IMR-90 (cell line): ENCODE measurements around the gene IQCF6. TPM values are rescaled to one million over a fixed set of nuclear protein-coding genes. Genes with fewer than 3 reads are reported as not detected.

Source experiments
- ATAC-seq: fragments of 200-7000 bp; cut with Tn5 transposase; 2 replicates; pipeline ENCODE4 v1.9.1; 2020; ENCODE audit warnings: low read depth, mild to moderate bottlenecking, moderate library complexity
- BruUV-seq: library from RNA; stranded (reverse); fragments of 400-500 nt; replicated peaks from 2 replicates; lab custom pipeline; 2021; lab: Mats Ljungman, UMichigan
- CTCF ChIA-PET: fragments of 300-600 bp; formaldehyde crosslinking; extraction: SDS; loops from one replicate; lab custom pipeline; 2021; ENCODE audit warnings: antibody characterized with exemption; lab: Yijun Ruan, JAX
- POLR2A ChIA-PET: fragments of 300-600 bp; sonication (Branson Sonifier 250); formaldehyde crosslinking; loops from one replicate; lab custom pipeline; 2022; ENCODE audit warnings: antibody characterized with exemption; ENCODE audit not compliant: unreplicated experiment; lab: Charles Lee
- DNase-seq: peaks from one replicate; pipeline ENCODE4 v3.0.0; 2013
- H2AFZ ChIP-seq: replicated peaks from 2 replicates; pipeline ENCODE3; 2013; ENCODE audit warnings: low read length, mild to moderate bottlenecking; ENCODE audit not compliant: poor library complexity
- H2AK5ac ChIP-seq: 2 replicates; pipeline ENCODE4 v1.6.1; 2013; ENCODE audit warnings: low read depth, low read length, inconsistent platforms
- H2AK9ac ChIP-seq: replicated peaks from 2 replicates; pipeline ENCODE3; 2013; ENCODE audit warnings: mild to moderate bottlenecking, low read depth, low read length, moderate library complexity; ENCODE audit not compliant: poor library complexity
- H2BK120ac ChIP-seq: 2 replicates; pipeline ENCODE4 v1.6.1; 2013; ENCODE audit warnings: low read depth, low read length, inconsistent platforms
- H2BK15ac ChIP-seq: 3 replicates; pipeline ENCODE4 v1.6.1; 2013; ENCODE audit warnings: low read depth, low read length, inconsistent platforms
- H2BK20ac ChIP-seq: 2 replicates; pipeline ENCODE4 v1.6.1; 2013; ENCODE audit warnings: low read depth, mild to moderate bottlenecking, inconsistent platforms, low read length, moderate library complexity
- H2BK5ac ChIP-seq: 2 replicates; pipeline ENCODE4 v1.6.1; 2013; ENCODE audit warnings: mild to moderate bottlenecking, low read depth, low read length, inconsistent platforms; ENCODE audit not compliant: poor library complexity, severe bottlenecking
- H3K14ac ChIP-seq: replicated peaks from 2 replicates; pipeline ENCODE4 v1.6.1; 2013; ENCODE audit warnings: low read depth, low read length, inconsistent platforms
- H3K18ac ChIP-seq: 2 replicates; pipeline ENCODE4 v1.6.1; 2013; ENCODE audit warnings: low read depth, low read length, control low read depth
- H3K23ac ChIP-seq: 2 replicates; pipeline ENCODE4 v1.6.1; 2013; ENCODE audit warnings: low read depth, low read length, inconsistent platforms
- H3K27ac ChIP-seq: 2 replicates; pipeline ENCODE4 v1.5.1; 2013; ENCODE audit warnings: mild to moderate bottlenecking, control low read depth, low read length; ENCODE audit not compliant: insufficient read depth
- H3K27me3 ChIP-seq: 2 replicates; pipeline ENCODE4 v1.6.1; 2013; ENCODE audit warnings: low read length; ENCODE audit not compliant: control insufficient read depth, insufficient read depth
- H3K36me3 ChIP-seq: 2 replicates; pipeline ENCODE4 v1.6.1; 2013; ENCODE audit warnings: low read length, mixed read lengths; ENCODE audit not compliant: control insufficient read depth, insufficient read depth
- H3K4ac ChIP-seq: 2 replicates; pipeline ENCODE4 v1.6.1; 2013; ENCODE audit warnings: low read depth, low read length, inconsistent platforms
- H3K4me1 ChIP-seq: 2 replicates; pipeline ENCODE4 v1.6.1; 2013; ENCODE audit warnings: low read length, mixed read lengths; ENCODE audit not compliant: control insufficient read depth, insufficient read depth
- H3K4me2 ChIP-seq: 2 replicates; pipeline ENCODE4 v1.6.1; 2013; ENCODE audit warnings: low read depth, mild to moderate bottlenecking, control low read depth, low read length, moderate library complexity
- H3K4me3 ChIP-seq: 2 replicates; pipeline ENCODE4 v1.5.1; 2013; ENCODE audit warnings: low read depth, mild to moderate bottlenecking, control low read depth, low read length, moderate library complexity; ENCODE audit not compliant: insufficient read depth
- H3K56ac ChIP-seq: 2 replicates; pipeline ENCODE4 v1.6.1; 2013; ENCODE audit warnings: low read length, inconsistent platforms; ENCODE audit not compliant: insufficient read depth; ENCODE audit errors: extremely low read depth
- H3K79me1 ChIP-seq, 2 experiments: 2 replicates each; pipeline ENCODE4 v1.6.1; 2013; ENCODE audit warnings: low read length in 2 of 2, inconsistent platforms in 1 of 2, low read depth in 1 of 2
- H3K9ac ChIP-seq: 2 replicates; pipeline ENCODE4 v1.6.1; 2013; ENCODE audit warnings: low read depth, low read length, control low read depth
- H3K9me1 ChIP-seq: 2 replicates; pipeline ENCODE4 v1.6.1; 2013; ENCODE audit warnings: low read length, inconsistent platforms; ENCODE audit not compliant: insufficient read depth
- H3K9me3 ChIP-seq: 2 replicates; pipeline ENCODE4 v1.6.1; 2013; ENCODE audit warnings: low read length; ENCODE audit not compliant: control insufficient read depth, insufficient read depth
- H4K20me1 ChIP-seq: 2 replicates; pipeline ENCODE4 v1.6.1; 2013; ENCODE audit warnings: low read length, inconsistent platforms; ENCODE audit not compliant: insufficient read depth
- H4K5ac ChIP-seq: 2 replicates; pipeline ENCODE4 v1.6.1; 2013; ENCODE audit warnings: mild to moderate bottlenecking, low read depth, low read length, control low read depth
- H4K8ac ChIP-seq, 2 experiments: 2 replicates each; pipeline ENCODE4 v1.6.1; 2013; ENCODE audit warnings: low read depth in 2 of 2, low read length in 2 of 2, control low read depth in 1 of 2, inconsistent platforms in 1 of 2
- H4K91ac ChIP-seq: 2 replicates; pipeline ENCODE4 v1.6.1; 2013; ENCODE audit warnings: low read depth, low read length, inconsistent platforms; ENCODE audit not compliant: insufficient read depth
- BHLHE40 ChIP-seq: fragments of 150-350 bp; IDR thresholded peaks from 2 replicates; pipeline ENCODE4 v1.6.1; 2016; ENCODE audit warnings: mild to moderate bottlenecking, low read depth, low read length
- CEBPB ChIP-seq: IDR thresholded peaks from 2 replicates; pipeline ENCODE4 v1.6.1; 2012; ENCODE audit warnings: low read depth, low read length, improper control_type of control experiment
- CHD1 ChIP-seq: IDR thresholded peaks from 2 replicates; pipeline ENCODE4 v1.6.1; 2012; ENCODE audit warnings: low read depth, low read length, improper control_type of control experiment
- NFE2L2 ChIP-seq: fragments of 150-350 bp; IDR thresholded peaks from 2 replicates; pipeline ENCODE4 v1.6.1; 2016; ENCODE audit warnings: low read depth, mild to moderate bottlenecking, low read length
- WGBS, 2 experiments: methylation state at CpG; one replicate each; pipeline versions ENCODE4 v1.1.5 to v1.1.7; 2013; ENCODE audit warnings: missing lambda C conversion rate in 2 of 2; ENCODE audit not compliant: insufficient read length in 1 of 2; ENCODE audit errors: extremely low coverage in 2 of 2; 5-methylcytosine and 5-hydroxymethylcytosine counted together
- dilution Hi-C: fragments of 300-500 bp; cut with HindIII; formaldehyde crosslinking; loops from one replicate; pipeline ENCODE4 v1.14.3; 2018; ENCODE audit warnings: low sequenced_read_pairs; ENCODE audit not compliant: unreplicated experiment
- in situ Hi-C: fragments of 300-500 bp; cut with MboI; formaldehyde crosslinking; loops from 3 replicates; pipeline ENCODE4 v1.14.3; 2019; ENCODE audit warnings: low sequenced_read_pairs, inconsistent platforms, mixed read lengths
- intact Hi-C: fragments of 100-400 bp; cut with micrococcal nuclease; formaldehyde crosslinking; loops from 2 replicates; pipeline ENCODE4 v1.10.0; 2022
- polyA plus RNA-seq, 3 experiments: library from polyadenylated mRNA; depleted of rRNA; stranded (reverse); fragments of >200 nt; gene quantifications; 2 replicates each; pipeline ENCODE4 v1.2.3, GENCODE V29; 2012; ENCODE audit warnings: low replicate concordance in 1 of 3
- total RNA-seq: library from RNA; depleted of rRNA; stranded (reverse); fragments of >200 nt; gene quantifications from 2 replicates; pipeline ENCODE4 v1.2.3, GENCODE V29; 2012

The IQCF6 gene
- total and polyA plus RNA-seq, 2 of the 4 experiments (the other 2 are of a cell fraction), result not detected

DNA sequence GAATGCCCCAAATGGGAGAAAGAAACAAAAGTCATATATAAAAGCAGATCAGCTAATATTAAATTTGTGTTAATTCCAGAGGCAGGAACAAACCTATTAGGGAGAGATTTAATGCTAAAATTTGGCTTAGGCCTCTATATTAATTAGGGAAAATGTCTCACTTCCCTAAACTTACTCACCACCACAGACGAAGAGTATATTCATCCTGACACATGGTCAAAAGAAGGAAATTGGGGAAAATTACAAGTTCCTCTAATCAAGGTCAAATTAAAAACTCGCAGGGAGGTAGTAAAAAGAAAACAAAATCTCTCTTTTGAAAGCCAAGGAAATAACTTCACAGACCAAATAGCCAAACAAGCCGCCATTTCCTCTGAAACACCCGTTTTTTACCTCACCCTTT is 39.9 kb downstream of the IQCF6 start:
- Histone ChIP-seq H3K18ac (no peak overlapping the region), H3K27me3 (no peaks in the 10 kb centered on the region; the same call in 1 of the 2 replicates), H4K5ac (no peak overlapping the region), H3K14ac (no peak overlapping the region), H3K56ac (no peak overlapping the region), H2AK9ac (no peak overlapping the region), H2BK5ac (no peak overlapping the region), H3K9me1 (no peaks in the 10 kb centered on the region), H3K27ac (no peak overlapping the region), H4K20me1 (no peaks in the 10 kb centered on the region), H2AK5ac (no peak overlapping the region), H3K36me3 (no peaks in the 10 kb centered on the region), H2BK20ac (no peak overlapping the region), H3K23ac (no peak overlapping the region), H2AFZ (no peak overlapping the region), H3K4ac (no peak overlapping the region), H2BK15ac (no peak overlapping the region), H4K8ac (no peak overlapping the region), H3K4me3 (no peak overlapping the region), H3K4me2 (no peak overlapping the region), H3K9ac (no peak overlapping the region), H2BK120ac (no peak overlapping the region), H4K91ac (no peak overlapping the region), H3K4me1 (no peaks in the 10 kb centered on the region), H3K79me1 (no peaks in the 10 kb centered on the region), H3K9me3 (no peaks in the 10 kb centered on the region)
- no peak for DNase-seq
- no CpG with 5 or more reads among the region's 4 CpGs for WGBS, 2 experiments
- BruUV-seq, result no TSS peak
- intact Hi-C loops, result loop anchor here (10.0 kb wide), 1 partner anchor 166 kb away; the partner anchor contains the start of gene IQCF1
- no peak for ATAC-seq
- TF ChIP-seq NFE2L2, result no peak
- TF ChIP-seq BHLHE40, result no peak
- TF ChIP-seq CEBPB, result no peak
- TF ChIP-seq CHD1, result no peak
- in situ Hi-C loops, result no loop called here
- ChIA-PET CTCF (no interaction called here), POLR2A (no interaction called here)
- dilution Hi-C loops, result no loop called here
